GM18907 (cell line): ENCODE data around the gene SETDB1.
A peak's percentile ranks its signal among the peaks of the same experiment; 100 is the strongest.

ENCODE experiments used
- ATAC-seq: cut with Tn5 transposase; IDR thresholded peaks from one replicate; pipeline ENCODE4 v1.9.1; 2021; ENCODE audit warnings: mild to moderate bottlenecking, moderate library complexity; ENCODE audit not compliant: unreplicated experiment

The SETDB1 gene

DNA sequence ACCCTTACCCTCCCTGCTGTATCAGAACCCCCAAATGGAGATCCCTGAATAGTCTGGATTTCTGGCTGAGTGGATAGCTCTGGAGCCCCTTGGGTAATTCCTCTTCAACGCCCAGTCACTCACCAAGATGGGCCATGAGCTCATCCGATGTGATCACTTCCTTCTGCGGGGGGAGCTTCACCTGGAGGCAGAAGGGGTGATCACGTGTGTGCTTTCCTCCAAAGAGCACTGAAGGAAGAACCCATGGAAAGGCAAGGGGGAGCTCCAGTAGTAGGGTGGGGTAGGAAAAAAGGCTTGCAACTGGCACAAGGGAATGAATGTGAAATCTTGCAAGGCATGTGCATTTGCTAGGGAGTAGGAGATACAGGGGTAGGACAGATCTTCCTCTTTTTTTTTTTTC is 75.4 kb downstream of the SETDB1 start:
- no peak for ATAC-seq

DNA sequence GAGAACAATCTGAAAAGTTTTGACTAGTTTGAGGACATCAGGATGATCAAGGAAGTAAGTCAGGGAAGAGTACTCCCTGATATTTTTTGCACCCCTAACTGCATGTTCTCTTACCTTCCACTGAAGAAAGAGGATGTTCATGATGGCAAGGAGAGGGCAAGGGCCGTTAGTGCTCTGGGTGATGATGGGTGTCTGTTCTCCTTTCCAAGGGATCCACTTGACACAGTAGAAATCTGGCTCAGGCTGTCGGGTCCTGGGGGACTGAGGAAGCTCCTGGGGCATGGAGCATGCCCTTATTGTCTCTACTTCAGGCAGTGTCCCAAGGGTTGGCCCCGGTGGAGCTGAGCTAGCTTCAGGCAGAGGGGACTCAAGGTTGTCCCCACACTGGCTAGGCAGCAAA is 75.9 kb downstream of the SETDB1 start:
- no peak for ATAC-seq

DNA sequence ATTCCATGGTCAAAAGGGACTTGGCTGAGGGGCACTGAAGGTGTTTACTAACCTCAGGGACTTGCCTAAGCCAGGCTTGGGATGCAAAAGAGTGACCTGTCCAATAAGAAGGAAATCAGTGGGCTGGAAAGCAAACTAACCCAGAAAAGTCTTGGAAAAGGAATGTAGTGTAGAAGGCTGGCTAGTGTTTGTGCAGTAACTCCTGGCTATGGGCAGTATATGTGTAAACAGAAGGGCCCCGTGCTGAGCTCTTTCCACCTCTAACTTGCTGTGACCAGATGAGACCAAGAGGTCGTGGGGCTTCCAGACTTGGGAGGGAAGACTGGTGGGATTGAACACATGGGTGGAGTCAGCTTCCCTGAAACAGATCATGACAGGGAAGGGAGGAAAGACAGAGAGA is 76.4 kb downstream of the SETDB1 start:
- ATAC-seq, result no peak

DNA sequence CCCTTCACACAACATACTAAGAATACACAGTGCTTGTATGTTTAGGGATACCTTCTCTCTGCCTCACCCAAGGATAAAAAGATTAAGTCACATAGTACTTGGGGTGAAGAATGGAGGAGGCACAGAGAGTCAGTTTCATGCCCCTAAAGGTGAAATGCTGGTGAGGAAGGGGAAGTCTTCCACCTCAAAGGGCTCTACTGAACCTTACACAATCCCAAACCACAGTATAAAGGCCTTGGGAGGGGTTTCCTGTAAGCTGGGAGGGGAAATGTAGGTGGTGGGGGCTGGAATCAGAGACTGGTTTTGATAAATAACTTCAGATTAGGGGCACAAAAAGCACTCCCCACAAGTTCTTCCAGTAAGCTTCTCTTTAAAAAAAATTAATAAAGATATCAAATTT is 77.0 kb downstream of the SETDB1 start:
- ATAC-seq, result no peak

DNA sequence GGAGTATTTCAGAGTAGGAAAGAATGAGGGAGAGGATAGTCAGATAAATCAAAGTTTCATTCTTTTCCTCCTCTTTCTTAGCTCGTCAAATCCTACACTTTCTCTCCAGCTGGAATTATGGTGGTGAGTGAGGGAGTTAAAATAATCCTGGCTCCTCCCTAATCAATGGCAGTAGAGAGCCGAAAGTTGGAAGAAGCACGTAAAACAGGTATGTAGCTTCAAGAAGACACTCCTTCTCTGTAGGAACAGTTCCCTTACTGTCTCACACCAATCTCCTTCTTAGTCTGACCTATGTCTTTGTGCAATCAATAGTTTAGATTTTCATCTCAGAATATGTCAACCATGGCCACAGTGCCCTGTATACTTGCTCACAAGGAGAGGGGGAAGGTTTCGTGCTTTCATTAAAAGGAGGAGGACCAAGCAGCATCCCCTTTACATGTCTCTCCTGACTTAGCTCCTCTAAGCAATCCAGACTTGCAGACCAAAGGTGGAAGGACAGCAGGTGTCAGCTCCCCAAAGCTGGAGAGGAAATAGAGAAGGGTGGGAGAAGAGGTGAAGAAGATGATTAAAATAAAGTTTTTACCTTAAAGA is 79.7 kb downstream of the SETDB1 start:
- ATAC-seq, result no peak

DNA sequence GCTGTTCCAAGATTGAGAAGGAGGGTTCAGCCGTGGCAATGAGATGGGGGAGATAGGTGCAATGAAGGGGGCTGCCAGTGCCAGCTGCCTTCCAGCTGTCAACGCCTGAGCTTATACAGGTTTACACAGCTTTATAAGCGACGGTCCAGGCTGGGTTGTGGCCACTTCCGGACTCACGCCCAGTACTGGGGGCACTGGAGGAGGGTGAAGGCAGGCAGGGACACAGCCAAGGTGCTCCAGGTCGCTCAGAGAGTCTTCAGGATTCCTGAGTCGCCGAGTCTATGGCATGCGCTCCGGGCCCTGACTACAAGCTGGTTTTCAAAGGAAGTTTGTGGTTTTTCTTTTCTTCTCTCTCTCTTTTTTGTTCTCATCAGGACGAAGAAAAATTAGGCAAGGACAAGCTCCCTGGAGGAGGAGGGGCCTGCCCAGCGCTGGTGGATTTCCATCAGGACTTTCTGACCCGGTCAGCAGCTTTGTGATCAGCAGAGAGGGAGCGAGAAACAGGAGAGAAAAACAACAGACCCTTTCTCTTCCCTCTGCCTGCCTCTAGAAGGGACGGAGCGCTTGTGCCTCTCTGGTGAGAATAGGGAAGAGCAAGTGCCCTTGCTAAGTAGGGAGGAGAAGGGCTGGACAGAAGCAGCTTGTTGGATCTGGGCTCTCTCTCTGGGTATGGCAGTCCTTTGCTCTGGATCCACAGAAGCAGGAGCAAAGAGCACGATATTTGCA is 80.3 kb downstream of the SETDB1 start, which contains the start of gene MINDY1:
MINDY1 (minus strand) TSS at position 576 of the 726 bp plus-strand sequence. CDS start 4,285 bp downstream, outside the sequence.
- no peak for ATAC-seq

DNA sequence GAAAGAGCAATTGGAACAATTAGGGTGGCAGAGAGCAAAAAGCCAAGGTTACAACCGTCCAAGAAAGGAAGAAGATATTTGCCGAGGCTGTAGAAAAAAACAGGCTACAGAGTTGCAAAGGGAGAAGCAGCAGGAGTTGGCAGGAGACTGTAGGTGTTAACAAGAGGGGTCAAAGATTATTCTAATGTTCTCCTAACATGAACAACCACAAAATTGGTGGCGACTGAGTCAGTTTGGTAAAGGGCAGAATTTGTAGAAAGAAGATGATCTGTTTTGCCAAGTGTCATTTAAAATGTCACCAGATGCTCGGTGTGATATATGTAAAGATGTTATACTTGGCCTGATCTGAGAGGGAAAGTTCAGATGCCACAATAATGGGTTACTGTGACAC is 81.7 kb downstream of the SETDB1 start:
- no peak for ATAC-seq

DNA sequence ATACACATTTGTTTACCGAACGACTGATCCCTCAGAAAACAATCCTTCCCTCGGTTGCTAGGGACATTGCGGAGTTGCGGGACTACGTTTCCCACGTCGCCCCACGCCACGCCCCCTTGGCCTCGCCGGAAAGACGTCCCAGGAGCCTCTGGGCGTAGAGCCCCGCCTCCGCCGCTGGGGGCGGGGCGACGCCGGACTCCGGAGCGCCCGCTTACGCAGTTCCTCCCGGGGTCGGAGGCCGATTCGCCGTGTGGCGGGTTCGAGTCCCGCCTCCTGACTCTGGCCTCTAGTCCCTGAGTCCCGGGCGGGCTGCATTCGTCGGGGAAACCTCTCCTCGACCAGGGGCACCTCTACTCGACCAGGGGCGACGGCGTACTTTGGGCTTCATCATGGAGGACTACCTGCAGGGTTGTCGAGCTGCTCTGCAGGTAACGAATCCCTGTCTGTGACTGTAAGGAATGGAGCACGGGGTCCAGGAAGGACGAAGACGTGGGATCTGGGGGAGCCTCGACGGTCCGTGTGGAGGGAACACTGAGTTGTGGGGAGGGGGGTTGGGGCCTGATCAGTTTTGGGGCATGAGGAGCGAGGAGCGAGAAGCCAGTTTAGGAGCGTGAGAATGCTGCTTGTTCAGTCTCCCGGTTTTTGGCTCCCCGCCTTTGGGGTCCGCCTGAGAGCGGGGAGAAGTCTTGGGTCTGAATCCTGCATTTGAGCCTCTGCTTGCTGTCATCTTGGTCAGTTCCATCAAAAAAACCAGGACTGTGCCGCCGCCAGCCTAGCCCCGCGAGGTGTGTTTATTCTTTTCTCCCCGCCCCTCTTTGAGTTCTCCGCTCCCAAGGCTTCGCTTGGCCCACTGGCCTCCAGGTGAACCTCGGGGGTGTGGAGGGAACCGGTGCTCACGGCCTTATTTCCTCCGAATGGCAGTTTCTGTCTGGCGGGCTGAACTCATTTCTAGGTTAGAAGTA is 82.4 kb downstream of the SETDB1 start, which contains the start of gene PRUNE1:
PRUNE1 (plus strand) TSS at position 206 of the 962 bp plus-strand sequence; CDS start at position 390, 184 bp downstream.
- peak; percentile 63 for ATAC-seq

DNA sequence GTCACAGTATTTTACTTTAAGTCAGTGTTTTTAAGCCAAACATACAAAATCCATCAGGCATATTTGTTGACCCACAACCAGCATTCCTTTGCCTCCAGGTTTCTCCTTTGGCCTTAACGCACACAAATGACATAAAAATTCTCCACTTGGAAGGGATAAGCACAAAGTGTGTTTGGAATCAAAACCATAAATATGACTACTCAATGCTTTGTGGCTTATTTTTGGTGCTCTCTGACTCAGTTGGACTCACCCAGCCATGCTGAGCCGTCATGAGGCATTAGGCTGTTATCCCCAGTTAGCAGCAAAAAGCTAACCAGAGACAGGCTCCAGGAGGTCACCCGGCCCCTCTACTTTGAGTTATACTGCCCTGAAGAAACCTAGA is 83.0 kb downstream of the SETDB1 start:
- ATAC-seq, result no peak

DNA sequence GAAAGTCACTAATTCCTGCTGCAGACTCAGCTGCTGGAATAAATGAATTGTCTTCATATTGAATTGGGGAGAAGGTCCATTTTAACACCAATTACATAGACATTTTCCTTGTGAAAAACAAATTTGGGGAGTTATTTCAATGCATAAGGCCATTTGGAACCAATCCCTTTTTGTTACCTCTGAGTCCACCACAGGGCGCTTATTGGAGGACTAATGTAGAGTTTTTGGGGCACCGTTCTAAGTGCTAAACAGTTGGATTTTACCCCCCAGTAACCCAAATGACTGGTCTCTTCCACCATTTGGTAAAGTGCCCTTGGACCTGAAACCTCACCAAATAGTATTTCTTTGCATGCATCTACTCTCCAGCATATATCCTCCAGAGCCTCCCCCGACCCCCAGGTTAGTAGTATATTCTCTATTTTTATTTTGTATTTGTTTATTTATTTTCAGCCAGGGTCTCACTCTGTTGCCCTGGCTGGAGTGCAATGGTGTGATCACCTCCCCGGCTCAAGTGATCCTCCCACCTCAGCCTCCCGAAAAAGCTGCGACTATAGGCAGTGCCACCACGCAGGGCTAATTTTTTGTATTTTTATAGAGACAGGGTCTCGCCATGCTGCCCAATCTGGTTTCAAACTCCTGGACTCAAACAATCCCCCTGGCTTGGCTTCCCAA is 83.6 kb downstream of the SETDB1 start:
- ATAC-seq, result no peak

DNA sequence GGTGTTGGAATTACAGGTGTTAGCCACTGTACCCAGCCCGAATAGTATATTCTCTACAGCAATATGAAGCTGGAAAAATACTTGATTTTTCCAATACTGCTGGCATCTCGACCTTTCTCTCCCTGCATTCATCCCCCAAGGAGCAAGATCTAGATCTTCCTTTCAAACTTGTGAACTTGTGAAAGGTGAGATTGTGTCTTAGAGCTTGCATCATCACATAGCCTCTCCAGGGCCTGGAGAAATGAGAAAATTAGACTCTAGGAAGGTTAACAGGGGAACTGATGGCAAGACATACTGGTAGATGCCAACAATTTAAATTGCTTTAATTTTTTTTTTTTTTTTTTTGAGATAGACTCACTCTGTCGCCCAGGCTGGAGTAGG is 84.2 kb downstream of the SETDB1 start:
- ATAC-seq, result no peak

DNA sequence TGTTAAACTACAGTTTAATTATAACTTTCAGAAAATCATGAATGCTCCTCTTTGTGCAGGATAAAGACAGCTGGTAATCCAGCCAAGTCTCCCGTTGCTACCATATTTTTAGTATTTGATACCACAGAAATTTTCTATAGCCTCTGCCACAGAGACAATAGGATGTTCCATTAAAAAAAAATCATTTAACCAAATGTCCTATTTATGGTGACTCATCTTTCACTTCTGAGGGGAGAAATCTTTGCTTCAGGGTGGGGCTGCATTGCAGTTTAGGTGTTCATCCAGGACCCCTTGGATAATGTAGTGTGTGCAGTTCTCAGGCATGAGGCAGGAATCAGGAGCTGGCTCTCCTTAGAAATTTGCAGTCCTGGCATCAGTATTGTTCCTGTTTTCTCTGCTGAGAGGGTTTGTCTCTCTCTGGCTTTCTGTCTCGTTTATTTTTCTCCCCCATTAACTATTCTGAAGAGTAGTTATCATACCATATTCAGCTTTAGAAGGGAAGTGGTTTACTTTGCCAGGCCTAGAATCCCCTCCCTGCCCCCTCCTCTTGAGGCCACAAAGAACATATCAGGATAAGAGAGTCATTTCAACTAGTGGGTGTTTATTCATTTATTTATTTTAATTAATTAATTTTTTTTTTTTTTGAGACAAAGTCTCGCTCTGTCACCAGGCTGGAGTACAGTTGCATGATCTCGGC is 85.1 kb downstream of the SETDB1 start:
- ATAC-seq, result no peak

DNA sequence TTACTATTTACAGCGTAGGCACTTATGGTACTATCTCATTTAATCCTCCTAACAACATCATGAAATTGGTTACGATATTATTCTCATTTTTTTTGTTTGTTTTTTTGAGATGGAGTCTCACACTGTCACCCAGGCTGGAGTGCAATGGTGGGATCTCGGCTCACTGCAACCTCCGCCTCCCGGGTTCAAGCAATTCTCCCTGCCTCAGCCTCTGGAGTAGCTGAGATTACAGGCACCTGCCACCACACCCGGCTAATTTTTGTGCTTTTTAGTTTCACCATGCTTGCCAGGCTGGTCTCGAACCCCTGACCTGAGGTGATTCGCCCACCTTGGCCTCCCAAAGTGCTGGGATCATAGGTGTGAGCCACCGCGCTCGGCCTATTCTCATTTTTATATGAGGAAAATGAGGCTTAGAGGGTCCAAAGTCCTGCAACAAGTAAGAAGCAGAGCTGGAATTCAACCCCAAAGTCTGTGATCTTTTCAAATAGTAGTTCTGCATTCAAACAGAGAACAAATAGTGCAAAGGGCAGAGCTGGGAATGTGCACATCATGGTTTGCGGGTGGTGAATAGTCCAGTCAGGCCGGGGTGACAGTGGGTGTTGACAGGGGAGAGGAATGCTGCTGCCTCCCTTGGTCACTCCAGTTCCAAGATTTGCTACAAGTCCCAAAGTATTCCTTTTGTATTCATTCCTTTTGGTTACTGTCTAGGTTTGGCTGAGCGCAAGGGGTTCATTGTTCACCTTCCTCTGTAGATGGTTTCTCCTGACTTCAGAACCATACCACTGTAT is 86.7 kb downstream of the SETDB1 start:
- ATAC-seq, result no peak

DNA sequence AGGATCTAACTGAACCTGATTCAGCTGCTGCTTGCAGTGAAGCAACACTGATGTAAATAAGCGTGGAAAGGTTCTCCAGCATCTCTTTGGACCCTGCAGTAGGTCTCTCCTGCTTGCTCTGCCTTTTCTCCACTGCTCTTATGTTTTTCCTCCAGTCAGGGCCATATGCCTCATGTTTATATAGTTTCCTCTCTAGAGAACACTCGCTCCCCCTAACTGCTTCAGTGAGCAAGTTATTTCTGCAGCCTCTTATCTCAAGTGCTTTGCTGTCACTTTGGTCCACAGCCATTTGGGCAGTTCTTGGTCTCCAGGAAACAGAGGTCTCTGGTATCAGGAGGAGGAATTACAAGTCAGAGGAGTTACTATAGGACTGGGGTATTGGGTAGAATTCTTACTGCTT is 87.4 kb downstream of the SETDB1 start:
- no peak for ATAC-seq
